Stimulated activated CD4-positive, alpha-beta T cell treated with anti-CD3 and anti-CD28 coated beads, Interleukin-12 subunit alpha, Interleukin-12 subunit beta, amount 100 ng/mL, for 48 hours (primary cell): ENCODE measurements around the gene NFKB1.
"Not testable (repeated sequence)": the region's sequence is repeated elsewhere in the genome, so short reads cannot be mapped to it uniquely, and the experiment has no call there.

Experiments
- DNase-seq, 3 donors: peaks; one replicate each; pipeline ENCODE4 v3.0.0-alpha.2; 2020; ENCODE audit warnings: low read depth in 2 of 3, low spot score in 1 of 3

Gene NFKB1

DNA sequence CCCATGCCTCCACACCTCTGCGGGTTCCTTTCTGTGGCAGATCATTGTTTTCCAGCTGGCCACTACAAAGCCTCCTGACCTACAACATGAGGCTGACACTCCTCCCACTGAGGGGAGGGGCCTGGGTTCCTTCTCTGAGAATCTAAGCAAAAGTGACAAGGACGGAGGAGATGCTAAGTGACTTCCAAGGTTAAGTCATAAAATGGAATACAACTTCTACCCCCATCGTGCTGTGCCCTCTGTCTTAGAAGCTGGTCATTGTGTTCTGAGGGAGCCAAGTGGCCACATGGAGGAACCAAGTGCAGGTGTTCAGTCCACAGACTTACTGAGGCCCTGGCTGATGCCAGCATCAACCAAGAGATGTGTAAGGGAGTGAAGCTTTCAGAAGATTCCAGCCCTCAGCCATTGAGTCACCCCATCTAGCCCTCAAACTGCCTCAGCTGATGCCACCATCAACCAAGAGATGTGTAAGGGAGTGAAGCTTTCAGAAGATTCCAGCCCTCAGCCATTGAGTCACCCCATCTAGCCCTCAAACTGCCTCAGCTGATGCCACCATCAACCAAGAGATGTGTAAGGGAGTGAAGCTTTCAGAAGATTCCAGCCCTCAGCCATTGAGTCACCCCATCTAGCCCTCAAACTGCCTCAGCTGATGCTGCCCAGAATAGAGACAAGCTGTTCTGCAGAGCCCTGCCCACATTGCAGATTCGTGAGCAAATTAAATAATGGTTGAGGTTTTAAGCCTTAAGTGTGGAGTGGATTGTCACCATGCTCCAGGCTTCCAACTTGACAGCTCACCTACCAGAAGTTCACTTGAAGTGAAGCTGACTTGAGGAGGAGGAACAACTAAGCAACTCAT lies 118.8 kb downstream of the NFKB1 start:
- DNase-seq, result not testable (repeated sequence)

DNA sequence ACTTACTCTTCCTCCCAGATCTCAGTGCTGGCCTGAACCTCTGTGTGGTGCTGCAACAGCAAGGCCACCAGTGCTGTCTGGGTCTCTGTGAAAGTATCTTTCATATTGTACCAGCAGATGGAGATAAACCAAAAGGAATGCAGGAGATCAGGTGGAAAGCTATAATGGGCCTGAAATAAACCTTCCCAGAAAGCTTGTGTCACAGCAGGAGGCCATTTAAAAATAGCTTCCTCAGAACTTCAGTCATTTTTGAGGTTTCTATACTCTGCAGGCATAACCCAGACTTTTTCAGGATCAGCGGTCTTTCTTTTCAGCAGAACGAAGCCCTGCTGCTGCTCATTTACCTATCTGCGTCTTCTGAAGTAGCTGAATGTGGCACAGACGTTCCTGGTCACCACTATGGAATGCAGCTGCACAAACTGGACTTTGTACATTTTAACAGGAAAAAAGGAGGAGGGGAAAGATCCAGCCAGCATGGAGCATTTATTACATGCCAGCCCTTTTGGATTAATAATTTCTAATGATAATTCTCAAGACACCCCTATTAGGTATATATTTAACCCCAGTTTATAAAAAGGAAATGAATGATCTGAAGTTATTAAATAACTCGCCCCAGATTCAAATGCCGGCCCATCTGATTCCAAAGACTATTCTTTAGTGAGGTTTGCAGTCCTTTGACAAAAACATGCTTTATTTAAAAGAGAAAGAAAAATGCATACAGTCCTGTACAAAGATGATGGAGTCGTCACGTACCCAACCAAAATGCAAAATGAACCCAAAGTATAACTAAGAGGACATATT lies 119.7 kb downstream of the NFKB1 start:
- no peak for DNase-seq

DNA sequence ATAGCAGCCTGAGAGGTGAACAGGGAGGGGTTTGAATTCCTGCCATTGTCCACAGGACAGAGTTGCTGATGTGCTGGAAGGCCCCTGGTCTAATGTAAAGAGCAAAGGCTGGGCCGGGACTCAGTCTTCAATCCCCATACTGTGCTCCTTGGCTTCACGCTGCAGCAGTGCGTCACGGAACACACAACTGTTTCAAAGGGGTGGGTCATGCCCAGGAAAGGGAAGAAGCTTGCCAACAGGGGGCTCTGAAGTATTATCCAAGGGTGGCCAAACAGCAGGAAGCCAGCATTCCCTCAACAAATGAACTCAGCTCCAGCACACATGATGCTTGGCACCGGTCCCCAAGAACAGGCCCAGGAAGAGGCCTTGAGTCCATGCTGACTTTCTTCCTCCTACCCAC lies 122.5 kb downstream of the NFKB1 start:
- DNase-seq, result no peak

DNA sequence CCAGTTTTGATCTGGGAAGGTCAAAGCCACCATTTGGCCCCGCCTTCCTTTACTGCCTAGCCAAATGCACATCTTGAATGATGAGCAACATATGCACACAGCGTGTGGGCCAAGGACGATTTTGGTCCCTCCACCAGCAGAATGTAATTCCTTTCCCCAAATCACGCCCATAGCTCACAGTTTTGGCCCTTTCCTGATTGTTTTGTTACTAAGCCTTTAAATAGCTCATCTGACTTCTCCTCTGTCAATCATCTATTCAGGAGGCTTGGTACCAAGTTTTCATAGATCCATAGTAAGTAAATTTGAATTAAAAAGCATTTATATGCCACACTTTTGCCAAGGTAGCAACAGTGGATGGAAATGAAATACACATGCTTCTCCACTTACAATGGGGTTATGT lies 123.3 kb downstream of the NFKB1 start:
- no peak for DNase-seq

DNA sequence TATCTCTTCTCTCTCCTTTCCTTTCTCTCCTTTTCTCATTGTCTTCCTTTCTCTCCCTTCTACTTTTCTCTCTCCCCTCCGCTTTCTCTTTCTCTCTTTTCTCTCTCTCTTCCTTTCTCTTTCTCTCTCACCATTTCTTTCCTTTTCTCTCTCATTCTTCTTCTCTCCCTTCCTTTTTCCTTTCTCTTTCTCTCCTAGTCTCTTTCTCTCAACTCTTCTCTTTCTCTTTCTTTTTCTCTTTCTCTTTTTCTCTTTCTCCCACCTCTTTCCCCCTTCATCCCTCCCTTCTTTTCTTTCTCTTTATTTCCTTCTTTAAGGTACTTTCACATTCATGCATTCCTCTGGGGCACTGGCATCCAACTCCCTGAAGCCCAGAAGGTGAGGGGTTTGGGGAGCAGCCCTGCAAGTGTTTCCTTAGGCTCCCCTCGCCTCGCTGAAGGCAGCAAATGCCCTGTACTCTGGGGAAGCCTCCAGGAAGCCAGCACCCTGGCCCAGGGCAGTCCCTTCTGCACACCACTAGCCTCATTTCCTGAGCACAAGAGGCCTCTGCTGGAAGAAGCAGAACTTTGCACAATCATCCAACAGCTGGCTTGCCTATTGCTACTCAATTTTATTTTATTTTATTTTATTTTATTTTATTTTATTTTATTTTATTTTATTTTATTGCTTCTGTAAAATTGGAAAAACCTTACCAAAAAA lies 124.2 kb downstream of the NFKB1 start:
- peak in 2 of 3 donors; percentile 50 to 58 for DNase-seq

DNA sequence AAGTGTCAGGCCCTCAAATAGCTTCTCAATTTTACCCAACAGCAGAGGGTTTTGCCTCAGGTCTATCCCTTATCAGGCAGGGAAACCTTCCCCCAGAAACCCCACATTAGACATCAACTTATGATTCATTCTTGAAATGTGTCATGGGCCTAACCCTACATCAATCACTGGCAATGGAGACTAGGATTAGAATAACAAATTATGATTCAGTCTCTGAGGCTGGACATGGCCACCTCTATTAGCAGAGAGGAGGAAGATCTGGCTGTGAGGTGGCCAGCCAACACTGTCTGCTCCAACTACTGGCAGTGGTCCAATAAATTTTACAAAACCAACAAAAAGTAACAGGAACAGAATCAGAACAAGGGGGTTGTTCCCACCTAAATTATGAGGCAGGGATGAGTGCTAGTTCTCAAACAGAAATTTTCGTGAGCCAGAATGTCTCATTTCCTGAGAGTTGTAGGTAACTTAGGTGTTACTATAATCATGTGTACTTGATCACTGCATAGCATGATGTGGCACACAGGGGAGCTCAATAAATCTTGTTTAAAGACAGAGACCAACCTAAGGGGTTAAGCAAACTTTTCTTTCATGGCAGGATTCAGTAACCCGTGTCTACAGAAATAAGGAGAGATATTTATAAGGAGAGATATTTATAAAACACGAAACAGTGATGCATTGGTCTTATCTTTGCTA lies 126.8 kb downstream of the NFKB1 start:
- no peak for DNase-seq

DNA sequence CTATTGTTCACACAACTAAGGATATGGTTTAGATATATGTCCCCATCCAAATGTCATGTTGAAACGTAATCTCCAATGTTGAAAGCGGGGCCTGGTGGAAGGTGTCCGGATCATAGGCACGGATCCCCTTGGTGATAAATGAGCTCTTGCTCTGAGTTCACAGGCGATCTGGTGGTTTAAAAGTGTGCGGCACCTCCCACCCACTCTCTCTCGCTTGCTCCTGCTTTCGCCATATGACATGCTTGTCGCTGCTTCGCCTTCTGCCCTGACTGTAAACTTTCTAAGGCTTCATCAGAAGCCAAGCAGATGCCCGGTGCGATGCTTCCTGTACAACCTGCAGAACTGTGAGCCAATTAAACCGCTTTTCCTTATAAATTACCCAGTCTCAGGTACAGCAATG lies 128.5 kb downstream of the NFKB1 start:
- DNase-seq, result no peak

DNA sequence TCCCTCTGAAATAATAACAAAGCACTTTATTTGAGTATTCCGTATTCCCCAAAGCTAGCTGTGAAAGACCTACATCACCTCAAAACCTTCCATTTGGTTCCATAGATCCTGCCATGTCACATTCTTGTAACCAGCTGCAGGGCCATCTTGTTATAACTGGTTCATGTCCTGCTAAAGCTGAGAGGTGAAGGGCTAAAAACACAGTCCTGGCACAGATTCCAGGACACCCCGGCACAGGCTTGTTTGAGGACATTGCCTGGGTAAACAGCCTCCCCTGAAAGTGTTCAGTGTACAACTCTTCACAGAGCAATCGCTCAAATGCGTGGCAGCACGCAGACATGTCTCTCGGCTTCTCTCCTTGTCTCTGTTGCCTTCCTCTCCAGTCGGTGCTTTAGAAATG lies 130.5 kb downstream of the NFKB1 start:
- no peak for DNase-seq

DNA sequence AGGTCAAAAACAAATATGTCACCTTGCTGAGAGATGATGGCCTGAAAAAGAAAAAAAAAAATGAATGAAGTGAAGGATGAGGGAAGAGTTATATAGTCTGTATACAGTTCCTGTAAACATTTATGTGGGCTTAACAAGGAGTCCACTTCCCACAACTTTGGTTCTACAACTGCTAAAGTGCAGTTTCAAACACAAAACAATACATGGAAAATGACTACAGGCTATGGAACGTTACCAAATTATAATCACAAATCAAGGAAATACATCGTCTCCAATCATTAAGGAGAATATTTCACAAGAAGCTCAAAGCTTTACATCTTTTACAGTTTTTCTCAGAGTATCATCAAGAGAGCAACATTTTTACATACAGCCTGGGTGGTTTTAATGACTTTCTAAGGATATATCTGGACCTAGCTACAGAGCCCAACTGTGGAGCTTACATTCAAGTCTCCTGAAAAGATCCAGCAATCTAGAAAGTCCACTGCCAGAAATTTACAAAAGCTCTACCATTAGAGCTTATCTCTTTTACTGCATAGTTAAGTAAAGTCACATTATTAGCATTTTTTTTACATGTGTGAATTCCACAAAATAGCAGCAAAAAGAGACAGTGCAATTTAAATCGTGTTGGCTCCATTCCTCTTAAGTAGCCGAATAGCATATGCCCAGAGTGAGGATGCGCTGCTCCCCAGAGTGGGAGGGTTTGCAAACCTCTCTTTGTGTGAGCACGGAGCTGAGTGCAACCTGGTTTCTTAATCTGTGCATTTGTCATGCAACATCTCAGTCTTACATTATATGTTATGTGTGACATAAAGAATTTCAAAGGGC lies 131.3 kb downstream of the NFKB1 start:
- no peak for DNase-seq

DNA sequence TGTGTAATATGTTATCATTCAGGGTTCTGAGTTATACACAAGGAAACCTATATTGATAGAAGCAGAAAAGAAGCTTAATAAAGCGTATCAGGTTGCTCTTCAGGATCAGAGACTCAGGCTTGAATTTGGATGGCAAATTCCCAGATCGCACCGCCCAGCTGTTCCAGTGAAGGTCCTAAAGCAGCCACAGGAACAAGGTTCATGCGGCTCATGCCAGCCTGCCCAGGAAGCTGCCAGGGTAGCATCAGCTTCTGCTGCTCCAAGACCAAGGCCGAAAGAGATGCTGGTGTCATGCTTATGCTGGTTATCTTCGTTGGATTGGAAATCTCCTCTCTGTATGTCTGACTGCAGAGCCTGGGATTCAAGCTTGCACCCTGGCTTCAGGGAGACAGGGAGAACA lies 131.9 kb downstream of the NFKB1 start:
- no peak for DNase-seq

DNA sequence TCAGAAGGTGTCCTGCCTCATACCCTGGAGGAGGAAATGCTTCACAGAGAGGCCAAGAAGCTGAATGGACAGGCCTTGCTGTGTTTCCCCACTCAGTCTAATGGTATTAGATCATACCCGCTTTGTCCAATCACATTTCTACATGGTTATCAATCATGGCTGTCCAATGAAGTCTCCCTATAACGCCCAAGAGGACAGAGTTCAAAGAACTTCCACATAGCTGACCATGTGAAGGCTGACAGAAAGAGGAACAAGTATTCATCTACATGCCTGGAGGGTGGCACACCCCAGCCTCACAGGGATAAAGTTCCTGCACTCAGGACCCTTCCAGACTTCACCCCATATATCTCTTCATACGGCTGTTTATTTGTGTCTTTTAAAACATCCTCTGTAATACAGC lies 136.2 kb downstream of the NFKB1 start:
- DNase-seq, result no peak

DNA sequence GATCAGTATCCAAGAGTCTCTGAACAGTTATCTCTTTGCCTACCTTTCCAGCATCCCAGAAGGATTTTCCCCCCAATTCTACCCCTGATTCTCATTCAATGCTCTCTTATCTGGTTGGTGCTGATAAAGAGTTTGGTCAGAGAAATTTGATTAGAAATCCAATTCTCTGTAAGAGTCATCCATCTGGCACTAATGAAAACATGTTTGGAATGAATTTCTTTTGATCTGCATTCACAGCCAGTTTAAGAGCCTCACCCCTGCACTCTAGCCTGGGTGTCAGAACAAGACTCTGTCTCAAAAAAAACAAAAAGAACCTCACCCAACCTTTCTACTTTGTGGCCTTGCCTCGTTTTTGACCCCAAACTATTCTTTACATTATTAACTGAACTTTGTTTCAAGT lies 137.5 kb downstream of the NFKB1 start:
- DNase-seq, result no peak

DNA sequence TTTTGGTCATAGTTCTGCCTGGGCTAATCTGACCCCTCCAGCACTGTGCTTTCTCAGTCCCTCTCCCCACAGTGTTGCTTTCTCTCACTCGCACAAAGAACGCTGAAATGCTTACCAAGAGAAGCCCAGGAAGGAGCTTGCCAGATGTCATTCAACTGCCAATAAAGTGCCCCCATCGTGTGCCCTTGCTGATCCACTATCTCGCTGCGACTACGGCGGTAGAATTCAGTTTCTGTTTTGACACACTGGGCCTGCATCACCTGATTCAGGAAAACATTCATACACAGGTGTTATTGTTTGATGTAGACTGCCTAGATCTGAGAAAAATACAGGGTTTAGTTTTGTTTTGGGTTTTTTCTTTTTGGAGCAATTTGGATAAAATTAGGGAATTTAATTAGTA lies 138.4 kb downstream of the NFKB1 start:
- DNase-seq, result no peak

DNA sequence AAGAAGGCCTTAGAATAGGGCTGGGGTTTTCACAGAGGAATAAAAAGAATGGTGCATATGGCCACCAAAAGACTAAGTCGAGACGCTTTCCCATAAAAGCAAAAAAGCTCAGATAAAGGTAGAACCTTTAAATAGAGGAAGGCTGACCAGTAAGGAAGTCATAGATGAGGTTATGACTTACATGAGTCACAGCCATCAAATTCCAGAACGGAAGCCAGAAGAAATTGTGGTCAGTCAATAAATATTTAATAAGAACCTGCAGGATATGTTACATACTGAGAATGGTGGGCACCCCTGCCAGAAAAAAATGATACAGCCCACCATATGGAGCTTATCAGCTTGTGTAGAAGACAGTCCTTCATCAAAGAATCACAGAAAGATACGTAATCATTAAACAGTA lies 139.5 kb downstream of the NFKB1 start:
- no peak for DNase-seq

DNA sequence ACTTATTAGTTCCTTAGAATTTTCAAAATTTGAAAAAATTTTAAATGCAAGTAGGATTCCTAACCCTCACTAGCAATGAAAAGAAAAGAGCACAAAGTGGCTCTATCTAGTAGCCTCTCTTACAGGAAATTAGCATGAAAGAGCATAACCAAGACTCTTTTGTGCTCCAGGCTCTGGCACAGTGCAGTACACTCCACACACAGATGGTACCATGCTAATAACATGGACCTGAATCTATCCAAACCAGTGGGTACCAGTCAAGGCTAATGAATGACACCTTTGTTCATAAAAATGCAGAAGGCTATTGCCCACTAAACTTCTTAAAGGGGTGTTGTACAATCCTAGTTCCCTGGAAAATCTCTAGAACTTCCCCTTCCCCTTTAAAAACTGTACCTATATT lies 140.6 kb downstream of the NFKB1 start:
- no peak for DNase-seq

DNA sequence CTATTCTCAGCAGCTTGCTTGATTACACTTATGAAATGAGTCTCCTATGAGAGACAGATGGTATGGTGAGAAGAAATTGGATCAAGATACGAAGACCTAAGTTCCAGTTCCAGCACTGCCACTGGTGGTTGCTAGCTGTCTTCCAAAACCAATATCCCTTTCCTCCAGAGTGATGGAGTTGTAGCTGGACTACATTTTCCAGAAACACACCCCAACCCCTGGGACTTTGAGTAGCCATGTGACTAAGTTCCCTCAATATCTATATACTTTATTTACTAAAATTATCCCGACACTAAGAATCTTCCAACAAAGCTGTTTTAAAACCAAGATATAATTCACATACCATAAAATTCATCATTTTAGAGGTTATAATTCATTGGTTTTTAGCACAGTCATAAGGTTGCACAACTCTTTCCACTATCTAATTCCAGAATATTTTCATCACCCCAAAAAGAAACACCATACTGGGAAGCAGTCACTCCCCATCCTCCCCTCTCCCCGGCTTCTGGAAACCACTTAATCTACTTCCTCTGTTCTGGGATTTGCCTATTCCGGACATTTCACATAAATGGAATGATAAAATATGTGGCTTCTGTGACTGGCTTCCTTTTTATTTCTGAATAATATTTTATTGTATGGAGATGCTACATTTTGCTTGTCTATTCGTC lies 141.6 kb downstream of the NFKB1 start:
- DNase-seq, result no peak

DNA sequence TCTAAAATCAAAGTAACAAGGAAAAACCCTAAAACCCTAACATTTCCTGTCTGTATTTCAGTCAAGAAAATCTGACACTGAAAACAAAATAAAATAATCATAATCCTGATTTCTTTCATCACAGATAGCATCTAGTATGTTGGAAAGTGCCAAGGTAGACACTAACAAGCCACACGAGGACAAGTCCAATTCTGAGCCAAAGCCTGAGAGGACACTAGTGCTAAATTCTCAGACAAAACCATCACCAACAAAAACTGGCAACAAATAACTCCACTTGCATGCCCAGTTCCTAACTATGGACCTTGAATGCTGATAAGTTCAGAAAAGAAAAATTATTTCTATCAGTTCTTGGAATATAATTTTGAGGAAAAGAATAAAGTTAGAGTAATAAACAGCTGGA lies 146.0 kb downstream of the NFKB1 start:
- DNase-seq, result no peak

DNA sequence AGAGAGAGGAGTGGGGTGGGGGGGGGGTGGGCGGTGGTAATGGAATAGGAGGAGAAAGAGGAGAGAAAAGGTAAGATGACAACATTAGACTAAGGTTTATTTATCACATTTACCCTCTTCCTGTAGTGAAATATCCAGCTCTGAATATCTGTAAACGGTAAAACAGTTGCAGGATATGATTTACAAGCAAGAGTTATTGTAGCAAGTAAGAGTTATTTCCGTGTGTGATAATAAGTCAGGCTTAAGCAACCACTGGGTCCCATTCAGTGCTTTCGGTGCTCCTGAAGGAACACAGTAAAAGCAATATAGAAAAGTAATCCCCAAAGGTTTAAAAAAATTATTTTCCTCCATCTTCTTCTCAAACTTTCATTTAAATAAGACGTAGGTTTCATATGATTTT lies 156.0 kb downstream of the NFKB1 start:
- no peak for DNase-seq

DNA sequence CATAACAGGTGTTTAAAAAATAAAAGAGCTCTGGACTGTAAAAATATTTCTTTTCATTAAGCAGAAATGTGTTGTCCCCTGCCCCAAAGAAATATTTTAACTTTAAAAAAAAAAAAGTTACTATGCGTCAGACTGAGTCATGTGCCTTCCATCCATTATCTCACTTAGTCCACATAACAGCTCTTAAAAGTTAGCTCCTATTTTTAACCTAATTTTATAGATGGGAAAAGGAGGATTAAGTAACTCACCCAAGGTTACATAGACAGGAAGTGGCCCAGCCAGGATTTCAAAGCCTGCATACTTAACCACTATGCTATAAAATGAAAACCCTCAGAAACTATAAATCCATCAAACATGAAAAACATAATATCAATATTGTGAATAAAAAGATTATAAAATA lies 161.9 kb downstream of the NFKB1 start:
- DNase-seq, result no peak

DNA sequence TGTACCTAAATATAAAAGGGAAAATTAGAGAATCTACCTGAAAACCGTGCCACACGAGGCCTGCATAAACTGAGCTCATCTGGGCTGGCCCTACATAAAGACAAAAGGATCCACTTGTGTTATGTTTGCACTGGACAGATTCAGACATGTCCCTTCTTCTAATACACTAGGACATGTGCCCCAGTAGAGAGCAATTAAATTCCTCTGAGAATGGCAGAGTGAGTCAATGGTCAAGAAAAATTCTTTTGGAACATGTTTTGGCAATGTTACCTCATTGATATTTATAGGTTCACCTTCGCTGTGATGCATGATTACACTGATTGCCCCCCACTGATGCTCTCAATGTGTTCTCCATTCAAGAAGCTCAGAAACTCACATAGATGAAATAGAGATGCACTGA lies 164.4 kb downstream of the NFKB1 start:
- DNase-seq, result no peak
